ENCODE results near the gene XPNPEP1. TPM values are rescaled to one million over a fixed set of nuclear protein-coding genes. Genes with fewer than 3 reads are reported as not detected.

The XPNPEP1 gene
- total RNA-seq, 3 donors from 2014 or later (not counting 1 experiment from before 2014, with no cell fraction given), result 102 to 118 (median 106) TPM

GRCh38 chr10:109838592-109839244 lies 84.6 kb downstream of the XPNPEP1 start:
- Mint-ChIP-seq H3K27ac (no peak overlapping the region), H3K27me3 (ENCODE audit: low read depth in 2 of 2) (peaks cover 16 to 19% of the 10 kb centered on the region in 2 donors), H3K4me1 (no peaks in the 10 kb centered on the region), H3K36me3 (no peaks in the 10 kb centered on the region), H3K9me3 (no peaks in the 10 kb centered on the region), H3K4me3 (no peak overlapping the region)
- H3K9me3 ChIP-seq (ENCODE audit: control insufficient read depth, insufficient read depth, low read length), result no peaks in the 10 kb centered on the region
- no peak overlapping the region for H3K27ac ChIP-seq (ENCODE audit: low read length)
- no peak overlapping the region for H3K4me3 ChIP-seq (ENCODE audit: low read length)
- 89% methylated on average over 7 of the region's 7 CpGs for WGBS (ENCODE audit: insufficient coverage)
- no peak for TF ChIP-seq CTCF (IDR thresholded peaks at IDR 0.05)
- DNase-seq (no peak), ATAC-seq (no peak)
- no peaks in the 10 kb centered on the region for H3K36me3 ChIP-seq (ENCODE audit: control insufficient read depth, insufficient read depth, low read length)
- no peaks in the 10 kb centered on the region for H3K4me1 ChIP-seq (ENCODE audit: control insufficient read depth, insufficient read depth, low read length)
- intact Hi-C loops (cut with micrococcal nuclease), result no loop called here
- H3K27me3 ChIP-seq (ENCODE audit: control insufficient read depth, insufficient read depth, low read length), result no peaks in the 10 kb centered on the region

DNA sequence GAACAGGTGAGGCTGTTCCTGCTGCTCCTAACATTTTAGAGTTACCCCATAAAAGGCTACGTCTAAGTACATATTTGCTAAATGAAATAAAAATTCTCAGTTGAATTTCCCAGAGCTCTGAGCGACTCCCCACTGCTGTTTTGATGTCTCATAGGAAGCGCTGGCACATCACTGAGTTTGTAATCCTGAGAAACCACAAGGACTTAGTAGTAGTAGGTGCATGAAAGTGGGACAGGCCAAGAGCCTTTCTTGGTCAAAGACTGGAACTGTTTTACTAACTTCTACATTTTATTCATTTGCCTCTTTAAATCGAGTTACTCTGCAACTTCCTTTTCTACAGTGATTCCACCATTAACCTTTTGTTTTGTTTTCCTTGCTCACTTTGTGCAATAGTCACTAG lies 85.9 kb downstream of the XPNPEP1 start:
- DNase-seq, result no peak
- TF ChIP-seq CTCF (IDR thresholded peaks at IDR 0.05), result no peak
- no peaks in the 10 kb centered on the region for H3K4me1 Mint-ChIP-seq
- no peak for ATAC-seq
- H3K27me3 Mint-ChIP-seq (ENCODE audit: low read depth in 2 of 2), result peaks cover 11 to 17% of the 10 kb centered on the region in 2 donors
- H3K36me3 Mint-ChIP-seq, result no peaks in the 10 kb centered on the region
- Histone ChIP-seq H3K27me3 (ENCODE audit: control insufficient read depth, insufficient read depth, low read length) (no peaks in the 10 kb centered on the region), H3K4me3 (ENCODE audit: low read length) (no peak overlapping the region), H3K4me1 (ENCODE audit: control insufficient read depth, insufficient read depth, low read length) (no peaks in the 10 kb centered on the region), H3K9me3 (ENCODE audit: control insufficient read depth, insufficient read depth, low read length) (no peaks in the 10 kb centered on the region), H3K27ac (ENCODE audit: low read length) (no peak overlapping the region), H3K36me3 (ENCODE audit: control insufficient read depth, insufficient read depth, low read length) (no peaks in the 10 kb centered on the region)
- WGBS (ENCODE audit: insufficient coverage), result 71% methylated on average over 4 of the region's 4 CpGs
- no peak overlapping the region for H3K27ac Mint-ChIP-seq
- no peak overlapping the region for H3K4me3 Mint-ChIP-seq
- no peaks in the 10 kb centered on the region for H3K9me3 Mint-ChIP-seq
- intact Hi-C loops (cut with micrococcal nuclease), result no loop called here

DNA sequence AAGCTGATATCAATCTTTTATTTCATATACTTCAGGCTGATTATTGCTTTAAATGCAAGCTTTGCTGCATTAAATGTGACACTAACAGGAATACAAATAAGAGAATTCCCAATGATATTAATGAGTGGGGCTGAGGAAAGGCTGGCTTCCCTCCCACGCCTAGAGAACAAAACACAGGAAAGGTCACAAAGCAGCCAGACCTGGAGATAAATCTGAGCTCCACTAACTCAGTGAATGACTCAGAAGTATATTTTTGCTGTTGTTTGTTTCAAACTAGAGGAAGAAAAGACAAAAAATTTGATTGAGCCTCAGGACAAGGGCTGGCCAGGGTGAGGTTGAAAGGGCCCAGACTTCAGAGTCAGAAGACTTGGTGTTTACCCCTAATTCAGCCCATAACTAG lies 88.1 kb downstream of the XPNPEP1 start:
- Mint-ChIP-seq H3K27ac (no peak overlapping the region), H3K36me3 (no peaks in the 10 kb centered on the region), H3K4me3 (no peak overlapping the region), H3K27me3 (ENCODE audit: low read depth in 2 of 2) (peaks cover 11 to 17% of the 10 kb centered on the region in 2 donors), H3K4me1 (no peaks in the 10 kb centered on the region), H3K9me3 (no peaks in the 10 kb centered on the region)
- DNase-seq (no peak), ATAC-seq (no peak)
- no peaks in the 10 kb centered on the region for H3K36me3 ChIP-seq (ENCODE audit: control insufficient read depth, insufficient read depth, low read length)
- no peak overlapping the region for H3K27ac ChIP-seq (ENCODE audit: low read length)
- TF ChIP-seq CTCF (IDR thresholded peaks at IDR 0.05), result no peak
- intact Hi-C loops (cut with micrococcal nuclease), result no loop called here
- WGBS (ENCODE audit: insufficient coverage), result 89% methylated on average over 1 of the region's 1 CpG
- no peaks in the 10 kb centered on the region for H3K9me3 ChIP-seq (ENCODE audit: control insufficient read depth, insufficient read depth, low read length)
- no peaks in the 10 kb centered on the region for H3K27me3 ChIP-seq (ENCODE audit: control insufficient read depth, insufficient read depth, low read length)
- no peaks in the 10 kb centered on the region for H3K4me1 ChIP-seq (ENCODE audit: control insufficient read depth, insufficient read depth, low read length)
- H3K4me3 ChIP-seq (ENCODE audit: low read length), result no peak overlapping the region

DNA sequence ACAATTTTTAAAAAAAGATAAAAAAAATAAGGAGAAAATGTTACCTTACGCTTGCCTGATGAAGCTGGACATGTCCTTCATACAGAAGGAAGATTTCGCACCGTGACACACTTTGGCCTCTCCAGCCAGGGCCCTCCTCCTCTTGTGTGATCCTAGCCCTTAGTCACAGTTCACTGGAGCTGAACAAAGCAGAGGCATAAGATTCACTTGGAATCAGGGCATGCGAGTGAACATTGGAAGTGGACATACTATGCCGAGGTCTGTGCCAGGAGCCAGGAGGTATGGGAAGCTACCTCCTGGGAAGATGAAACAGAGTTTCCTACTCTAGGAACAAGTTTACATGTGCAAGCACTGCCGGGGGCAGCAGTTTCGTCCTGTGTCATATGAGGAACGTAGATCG lies 91.5 kb downstream of the XPNPEP1 start:
- Mint-ChIP-seq H3K36me3 (no peaks in the 10 kb centered on the region), H3K9me3 (no peaks in the 10 kb centered on the region), H3K4me1 (no peaks in the 10 kb centered on the region), H3K27ac (no peak overlapping the region), H3K27me3 (ENCODE audit: low read depth in 2 of 2) (peaks cover 11 to 12% of the 10 kb centered on the region in 2 donors), H3K4me3 (no peak overlapping the region)
- Histone ChIP-seq H3K27ac (ENCODE audit: low read length) (no peak overlapping the region), H3K4me3 (ENCODE audit: low read length) (no peak overlapping the region), H3K4me1 (ENCODE audit: control insufficient read depth, insufficient read depth, low read length) (no peaks in the 10 kb centered on the region), H3K9me3 (ENCODE audit: control insufficient read depth, insufficient read depth, low read length) (no peaks in the 10 kb centered on the region), H3K36me3 (ENCODE audit: control insufficient read depth, insufficient read depth, low read length) (no peaks in the 10 kb centered on the region), H3K27me3 (ENCODE audit: control insufficient read depth, insufficient read depth, low read length) (no peaks in the 10 kb centered on the region)
- DNase-seq, result no peak
- TF ChIP-seq CTCF (IDR thresholded peaks at IDR 0.05), result no peak
- intact Hi-C loops (cut with micrococcal nuclease), result no loop called here
- no peak for ATAC-seq
- 91% methylated on average over 9 of the region's 9 CpGs for WGBS (ENCODE audit: insufficient coverage)

All from natural killer cell (primary cell).